HepG2 (cell line): ENCODE results near the gene LRP1B. TPM values are rescaled to one million over a fixed set of nuclear protein-coding genes. Genes with fewer than 3 reads are reported as not detected.
"Not testable (repeated sequence)": the region's sequence is repeated elsewhere in the genome, so short reads cannot be mapped to it uniquely, and the experiment has no call there.

Source experiments
- ATAC-seq: fragments of 200-7000 bp; cut with Tn5 transposase; 3 replicates; pipeline ENCODE4 v1.9.1; 2020; ENCODE audit warnings: mild to moderate bottlenecking, moderate library complexity
- BruUV-seq: library from RNA; stranded (reverse); fragments of 400-500 nt; replicated peaks from 2 replicates; lab custom pipeline; 2021; lab: Mats Ljungman, UMichigan
- CTCF ChIA-PET: fragments of 300-600 bp; formaldehyde crosslinking; extraction: SDS; loops from one replicate; lab custom pipeline; 2021; ENCODE audit warnings: low total read pairs, inconsistent platforms, low intra/inter-chr PET ratio; lab: Yijun Ruan, JAX
- POLR2A ChIA-PET: fragments of 350-600 bp; sonication (Branson Sonifier 250); formaldehyde crosslinking; loops from one replicate; lab custom pipeline; 2020; ENCODE audit warnings: antibody characterized with exemption, inconsistent platforms; lab: Yijun Ruan, JAX
- DNase-seq: peaks from one replicate; pipeline ENCODE4 v3.0.0-alpha.2; 2015; ENCODE audit warnings: low spot score
- FAIRE-seq: peaks from 3 replicates; lab custom pipeline; 2011; peaks lifted over from hg19 to GRCh38; lab: Jason Lieb, UNC
- H2AFZ ChIP-seq: one replicate; pipeline ENCODE4 v1.6.1; 2011; ENCODE audit warnings: low read length, inconsistent platforms
- H3K27ac ChIP-seq: fragments of 300-600 bp; 3 replicates; pipeline ENCODE4 v1.8.0; 2011; ENCODE audit warnings: mixed run types, mild to moderate bottlenecking, mixed read lengths, low read length, inconsistent platforms; ENCODE audit not compliant: insufficient read depth; ENCODE audit errors: extremely low read length
- H3K27me3 ChIP-seq, 2 experiments: fragments of 200-600 bp in 1 of 2; 2 replicates in 1 of 2; 3 replicates in 1 of 2; pipeline versions ENCODE4 v1.6.0 to v1.8.0; 2011; ENCODE audit warnings: low read length in 2 of 2, mild to moderate bottlenecking in 2 of 2, moderate library complexity in 2 of 2, inconsistent platforms in 1 of 2; ENCODE audit not compliant: insufficient read depth in 2 of 2, control insufficient read depth in 1 of 2
- H3K36me3 ChIP-seq, 2 experiments: fragments of 200-600 bp in 1 of 2; replicated peaks in 1 of 2; 2 replicates in 1 of 2; 3 replicates in 1 of 2; pipeline versions ENCODE4 v1.5.1 to v1.8.0; 2011; ENCODE audit warnings: low read length in 2 of 2, inconsistent platforms in 1 of 2; ENCODE audit not compliant: insufficient read depth in 2 of 2, control insufficient read depth in 1 of 2
- H3K4me1 ChIP-seq: 2 replicates; pipeline ENCODE4 v1.5.1; 2012; ENCODE audit warnings: low read length, inconsistent platforms; ENCODE audit not compliant: insufficient read depth
- H3K4me2 ChIP-seq: 2 replicates; pipeline ENCODE4 v1.6.0; 2011; ENCODE audit warnings: low read depth, low read length, inconsistent platforms
- H3K4me3 ChIP-seq, 3 experiments: fragments of 200-600 bp in 1 of 3; sonication (generic), shearing (Covaris generic) in 1 of 3; replicated peaks in 1 of 3; 2 replicates each; pipeline ENCODE4 v1.5.1; 2011 to 2016; ENCODE audit warnings: low read length in 3 of 3, inconsistent platforms in 2 of 3, low read depth in 2 of 3, mild to moderate bottlenecking in 2 of 3, control low read depth in 1 of 3, mixed read lengths in 1 of 3; ENCODE audit not compliant: insufficient read depth in 1 of 3
- H3K79me2 ChIP-seq: one replicate; pipeline ENCODE4 v1.6.1; 2011; ENCODE audit warnings: low read length, inconsistent platforms; ENCODE audit not compliant: insufficient read depth
- H3K9ac ChIP-seq: 2 replicates; pipeline ENCODE4 v1.6.0; 2011; ENCODE audit warnings: mild to moderate bottlenecking, low read depth, low read length, inconsistent platforms; ENCODE audit not compliant: insufficient read depth
- H3K9me3 ChIP-seq: 2 replicates; pipeline ENCODE4 v1.5.1; 2012; ENCODE audit warnings: mild to moderate bottlenecking, low read length
- H4K20me1 ChIP-seq: 2 replicates; pipeline ENCODE4 v1.6.0; 2011; ENCODE audit warnings: inconsistent platforms, mild to moderate bottlenecking, low read length, moderate library complexity; ENCODE audit not compliant: insufficient read depth
- PAF1 ChIP-seq: IDR thresholded peaks from 2 replicates; pipeline ENCODE4 v1.6.1; 2016; ENCODE audit warnings: missing genetic modification reagents, missing compliant biosample characterization
- TOPORS ChIP-seq: sonication (generic); formaldehyde crosslinking; IDR thresholded peaks from 2 replicates; pipeline ENCODE4 v1.8.0; 2023; ENCODE audit warnings: mild to moderate bottlenecking, missing genetic modification reagents
- ZHX2 ChIP-seq, 2 experiments: sonication (generic) in 1 of 2; formaldehyde crosslinking in 1 of 2; IDR thresholded peaks; 2 replicates each; pipeline versions ENCODE4 v1.6.1 to v1.9.0; 2014 to 2022; ENCODE audit warnings: antibody characterized with exemption in 1 of 2, borderline replicate concordance in 1 of 2, inconsistent platforms in 1 of 2, low read depth in 1 of 2, missing genetic modification reagents in 1 of 2
- ZNF792 ChIP-seq: IDR thresholded peaks from 2 replicates; pipeline ENCODE4 v1.6.1; 2016
- WGBS: methylation state at CpG from one replicate; pipeline ENCODE4 v1.1.6; 2017; ENCODE audit warnings: low lambda C conversion rate; 5-methylcytosine and 5-hydroxymethylcytosine counted together
- in situ Hi-C: cut with HindIII; loops from 2 replicates; pipeline ENCODE4 v1.10.0; 2017; ENCODE audit warnings: low pct_unique_long_range_greater_than_20kb; ENCODE audit not compliant: extremely low pct_ligation_motif_present
- intact Hi-C: fragments of 100-400 bp; cut with micrococcal nuclease; formaldehyde crosslinking; loops from one replicate; pipeline ENCODE4 v1.10.0; 2022; ENCODE audit not compliant: unreplicated experiment
- polyA plus RNA-seq, 8 experiments: library from polyadenylated mRNA; depleted of rRNA in 3 of 8; stranded (reverse) in 7 of 8; unstranded in 1 of 8; fragments of >200 nt; fragmentation: Illumina TruSeq in 4 of 8; extraction: Trizol in 4 of 8; gene quantifications; 2 replicates each; pipeline versions ENCODE4 v1.2.1 to v1.2.3, GENCODE V29; 2011 to 2016; ENCODE audit warnings: low read depth in 4 of 8, missing spikeins in 1 of 8, mixed read lengths in 1 of 8; ENCODE audit not compliant: insufficient read depth in 1 of 8
- total RNA-seq, 5 experiments: library from RNA; depleted of rRNA; stranded (reverse); fragments of >200 nt; fragmentation: Illumina TruSeq; extraction: Trizol; gene quantifications; 2 replicates each; pipeline ENCODE4 v1.2.3, GENCODE V29; 2016; ENCODE audit warnings: low read depth in 1 of 5

The LRP1B gene
- total and polyA plus RNA-seq, 2 of the 13 experiments (the other 11 are each of a cell fraction or from before 2014, with no cell fraction given) = 0.04 TPM; not detected in 1

DNA sequence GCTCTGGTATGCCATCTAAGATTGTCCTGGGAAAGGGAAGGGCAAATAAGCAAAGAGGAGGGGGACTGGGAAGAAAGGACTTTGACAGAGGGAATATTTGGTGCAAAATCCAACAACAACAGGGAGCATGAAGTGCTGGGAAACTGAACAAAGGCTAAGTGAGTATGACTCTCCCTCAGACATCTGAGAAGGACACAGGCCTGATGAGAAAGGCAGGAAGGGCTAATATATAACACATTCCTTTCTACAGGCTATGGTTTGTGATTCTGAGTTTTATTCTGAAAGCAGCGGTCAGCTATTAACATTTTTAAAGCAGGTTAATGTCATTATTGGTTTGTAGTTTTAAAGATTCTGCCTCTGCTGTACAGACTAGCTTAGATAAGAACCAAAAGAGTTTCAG is 1579.5 kb downstream of the LRP1B start (continued):
- TF ChIP-seq ZHX2 (IDR thresholded peaks at IDR 0.05; ENCODE audit: low read depth) (no peak), ZHX2 (CRISPR knock-in tag; IDR thresholded peaks at IDR 0.05; ENCODE audit: borderline replicate concordance) (no peak), ZNF792 (CRISPR knock-in tag) (no peak), TOPORS (CRISPR knock-in tag) (no peak)

GRCh38 chr2:140550821-140551220 is 1580.0 kb downstream of the LRP1B start:
- BruUV-seq = no TSS peak
- CTCF ChIA-PET = no interaction called here
- ATAC-seq = no peak

GRCh38 chr2:140544769-140545168 is 1586.0 kb downstream of the LRP1B start:
- H3K4me2 ChIP-seq, H3K27ac ChIP-seq, H3K36me3 ChIP-seq, DNase-seq, FAIRE-seq, CTCF ChIA-PET, POLR2A ChIA-PET, H3K27me3 ChIP-seq, BruUV-seq, ATAC-seq, H3K79me2 ChIP-seq, in situ Hi-C loops, H2AFZ ChIP-seq, H3K4me3 ChIP-seq, H4K20me1 ChIP-seq, H3K9ac ChIP-seq, H3K9me3 ChIP-seq, intact Hi-C loops, H3K4me1 ChIP-seq: not testable (repeated sequence)
- WGBS = 0% methylated on average over 2 of the region's 2 CpGs

More at GRCh38 chr2:140550821-140551220, 1580.0 kb downstream of the LRP1B start:
- 36% methylated on average over 2 of the region's 2 CpGs for WGBS
- DNase-seq (no peak), FAIRE-seq (no peak)
- H3K79me2 ChIP-seq = no peaks in the 10 kb centered on the region
- H3K27ac ChIP-seq = no peak overlapping the region
- in situ Hi-C loops (no loop called here), intact Hi-C loops (no loop called here)
- H3K27me3 ChIP-seq = no peaks in the 10 kb centered on the region
- H3K4me3 ChIP-seq = no peak overlapping the region
- no peak overlapping the region for H2AFZ ChIP-seq
- no peaks in the 10 kb centered on the region for H3K9me3 ChIP-seq
- H4K20me1 ChIP-seq = no peaks in the 10 kb centered on the region
- no peak overlapping the region for H3K9ac ChIP-seq
- no peak for TF ChIP-seq PAF1 (CRISPR knock-in tag)
- H3K4me2 ChIP-seq = no peak overlapping the region
- no peaks in the 10 kb centered on the region for H3K4me1 ChIP-seq
- POLR2A ChIA-PET = no interaction called here
- no peaks in the 10 kb centered on the region for H3K36me3 ChIP-seq
